WI38 (cell line): ENCODE results near the gene EHD2.
A peak's percentile ranks its signal among the peaks of the same experiment; 100 is the strongest.

Experiments used
- H3K4me3 ChIP-seq: 2 replicates; pipeline ENCODE4 v1.5.1; 2011; ENCODE audit warnings: low read depth, mild to moderate bottlenecking, control low read depth, low read length
- CTCF ChIP-seq: IDR thresholded peaks from 2 replicates; pipeline ENCODE4 v1.5.1; 2012; ENCODE audit warnings: low read depth, mild to moderate bottlenecking, control low read depth, low read length

EHD2 gene

GRCh38 chr19:47698631-47699359 is 14.4 kb upstream of the EHD2 start:
- H3K4me3 ChIP-seq = no peak overlapping the region
- no peak for TF ChIP-seq CTCF

GRCh38 chr19:47699360-47699917 is 13.8 kb upstream of the EHD2 start:
- peak; percentile 90 for TF ChIP-seq CTCF
- no peak overlapping the region for H3K4me3 ChIP-seq

- no peak for TF ChIP-seq CTCF
- no peak overlapping the region for H3K4me3 ChIP-seq
Measured at GRCh38 chr19:47700934-47701716, 12.1 kb upstream of the EHD2 start.

GRCh38 chr19:47701717-47702552 is 11.3 kb upstream of the EHD2 start:
- TF ChIP-seq CTCF = no peak
- H3K4me3 ChIP-seq = no peak overlapping the region

- H3K4me3 ChIP-seq = no peak overlapping the region
- no peak for TF ChIP-seq CTCF
Measured at GRCh38 chr19:47702671-47703070, 10.6 kb upstream of the EHD2 start.

GRCh38 chr19:47703301-47703700 is 9.9 kb upstream of the EHD2 start:
- TF ChIP-seq CTCF = no peak
- no peak overlapping the region for H3K4me3 ChIP-seq
